Activated T-cell treated with anti-CD3 and anti-CD28 coated beads for 4 hours (primary cell): ENCODE measurements around the gene IFT20.
"Not testable (repeated sequence)": the region's sequence is repeated elsewhere in the genome, so short reads cannot be mapped to it uniquely, and the experiment has no call there.

Experiments
- DNase-seq: peaks from one replicate; pipeline ENCODE4 v3.0.0-alpha.2; 2020

Gene IFT20

GRCh38 chr17:28306954-28307401 is 28.3 kb downstream of the IFT20 start:
- DNase-seq: no peak

- no peak for DNase-seq
Observed at GRCh38 chr17:28298449-28298848, 36.8 kb downstream of the IFT20 start.

- DNase-seq: no peak
Observed at GRCh38 chr17:28295677-28296578, 39.3 kb downstream of the IFT20 start.

- DNase-seq: no peak
Observed at GRCh38 chr17:28293994-28294393, 41.3 kb downstream of the IFT20 start.

GRCh38 chr17:28292878-28293277 is 42.4 kb downstream of the IFT20 start:
- not testable (repeated sequence) for DNase-seq

- no peak for DNase-seq
Observed at GRCh38 chr17:28291780-28292330, 43.4 kb downstream of the IFT20 start.

- no peak for DNase-seq
Observed at GRCh38 chr17:28290703-28291102, 44.6 kb downstream of the IFT20 start.

GRCh38 chr17:28285965-28286364 is 49.3 kb downstream of the IFT20 start:
- DNase-seq: no peak

GRCh38 chr17:28282596-28282995 is 52.7 kb downstream of the IFT20 start:
- DNase-seq: no peak

GRCh38 chr17:28280826-28281225 is 54.4 kb downstream of the IFT20 start:
- no peak for DNase-seq

GRCh38 chr17:28279411-28279810 is 55.9 kb downstream of the IFT20 start:
- no peak for DNase-seq
